Measurements from ENCODE around the gene SOAT1. TPM values are rescaled to one million over a fixed set of nuclear protein-coding genes. Genes with fewer than 3 reads are reported as not detected.

SOAT1 gene
- total and polyA plus RNA-seq, 10 of the 15 experiments (the other 5 are each of a cell fraction or from before 2014, with no cell fraction given) = 8.6 to 68.5 (median 22.3) TPM

- Histone ChIP-seq H3K36me3 (ENCODE audit: control insufficient read depth in 2 of 2, insufficient read depth in 2 of 2, low read length in 1 of 2) (no peaks in the 10 kb centered on the region), H3K9me3 (replicated peaks; ENCODE audit: control insufficient read depth, insufficient read depth, low read length) (no peaks in the 10 kb centered on the region), H3K9ac (ENCODE audit: control insufficient read depth, insufficient read depth, low read length) (no peak overlapping the region), H3K27me3 (replicated peaks in 1 of 2; ENCODE audit: control insufficient read depth in 2 of 2, insufficient read depth in 2 of 2, low read length in 1 of 2) (no peaks in the 10 kb centered on the region), H2AFZ (ENCODE audit: control insufficient read depth, low read depth, low read length) (no peak overlapping the region), H3K4me3 (no peak overlapping the region), H3K4me1 (ENCODE audit: control insufficient read depth, insufficient read depth, low read length) (no peaks in the 10 kb centered on the region), H4K20me1 (ENCODE audit: control insufficient read depth, insufficient read depth) (no peaks in the 10 kb centered on the region), H3K27ac (ENCODE audit: control insufficient read depth, insufficient read depth) (no peak overlapping the region), H3K4me2 (ENCODE audit: control insufficient read depth, insufficient read depth) (no peak overlapping the region), H3K79me2 (ENCODE audit: control insufficient read depth, insufficient read depth, low read length) (no peaks in the 10 kb centered on the region)
- BruUV-seq (replicated peaks) = no TSS peak
- in situ Hi-C loops (cut with MboI) (no loop called here), intact Hi-C loops (cut with micrococcal nuclease; ENCODE audit: unreplicated experiment) (no loop called here)
- peak; percentile 27; the same call in 2 of the 3 replicates for ATAC-seq
- ChIA-PET CTCF (interaction anchor here (0.8 to 2.6 kb wide), 6 partner anchors 16 to 557 kb away, joined by 3 to 48 read pairs (median 5); partner anchors contain the start of gene AXDND1), POLR2A (interaction anchor here (1.1 kb wide), 1 partner anchor 42 kb away, joined by 3 read pairs; no protein-coding TSS in a partner anchor), RAD21 (ENCODE audit: unreplicated experiment) (interaction anchor here (1.7 to 1.8 kb wide), 2 partner anchors 42 to 118 kb away, joined by 3 to 6 read pairs; no protein-coding TSS in a partner anchor), SMC1A (ENCODE audit: uncharacterized antibody, unreplicated experiment) (interaction anchor here (0.9 to 3.5 kb wide), 5 partner anchors 41 to 562 kb away, joined by 3 to 27 read pairs (median 6); partner anchors contain the start of genes AXDND1 and SOAT1)
- FAIRE-seq = no peak
- WGBS (ENCODE audit: insufficient coverage, insufficient replicate concordance, low lambda C conversion rate, missing lambda C conversion rate) = 7% methylated on average over 4 of the region's 4 CpGs
- DNase-seq (ENCODE audit: low read depth, low spot score) = no peak
- no peak for TF ChIP-seq NBN (IDR thresholded peaks at IDR 0.05)
- no peak for TF ChIP-seq TBL1XR1 (IDR thresholded peaks at IDR 0.05; ENCODE audit: low read depth, low read length)
- TF ChIP-seq ZBTB40 (IDR thresholded peaks at IDR 0.05; ENCODE audit: borderline replicate concordance) = no peak
- TF ChIP-seq CBX3 (IDR thresholded peaks at IDR 0.05; ENCODE audit: borderline replicate concordance, low read depth) = no peak
- no peak for TF ChIP-seq RBBP5 (conservative IDR thresholded peaks at IDR 0.05)
- no peak for TF ChIP-seq NFIC (IDR thresholded peaks at IDR 0.05; ENCODE audit: low read depth, low read length)
- TF ChIP-seq EGR1 (IDR thresholded peaks at IDR 0.05; ENCODE audit: borderline replicate concordance in 1 of 2, low read depth in 2 of 2, low read length in 2 of 2) = no peak
- no peak for TF ChIP-seq MLLT1 (IDR thresholded peaks at IDR 0.05)
- no peak for TF ChIP-seq TAF1 (IDR thresholded peaks at IDR 0.05; ENCODE audit: borderline replicate concordance, low read depth, low read length)
- TF ChIP-seq FOXM1 (IDR thresholded peaks at IDR 0.05; ENCODE audit: low read depth, low read length) = no peak
- TF ChIP-seq NR2F1 (conservative IDR thresholded peaks at IDR 0.05) = no peak
- no peak for TF ChIP-seq SRF (IDR thresholded peaks at IDR 0.05; ENCODE audit: low read depth in 2 of 2, low read length in 2 of 2)
- no peak for TF ChIP-seq IRF5 (IDR thresholded peaks at IDR 0.05; ENCODE audit: borderline replicate concordance)
- TF ChIP-seq YBX1 (IDR thresholded peaks at IDR 0.05) = no peak
- TF ChIP-seq, protein P1, sequence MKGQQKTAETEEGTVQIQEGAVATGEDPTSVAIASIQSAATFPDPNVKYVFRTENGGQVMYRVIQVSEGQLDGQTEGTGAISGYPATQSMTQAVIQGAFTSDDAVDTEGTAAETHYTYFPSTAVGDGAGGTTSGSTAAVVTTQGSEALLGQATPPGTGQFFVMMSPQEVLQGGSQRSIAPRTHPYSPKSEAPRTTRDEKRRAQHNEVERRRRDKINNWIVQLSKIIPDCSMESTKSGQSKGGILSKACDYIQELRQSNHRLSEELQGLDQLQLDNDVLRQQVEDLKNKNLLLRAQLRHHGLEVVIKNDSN (IDR thresholded peaks at IDR 0.05; ENCODE audit: borderline replicate concordance, extremely low read length, insufficient read depth, low read depth, low read length) = no peak
Observed at GRCh38 chr1:179252606-179253005, 41.0 kb upstream of the SOAT1 start.
